HepG2 (cell line): ENCODE results near the gene ITGB5. TPM values are rescaled to one million over a fixed set of nuclear protein-coding genes. Genes with fewer than 3 reads are reported as not detected.

Experiments used
- E2F2 ChIP-seq: sonication (generic); formaldehyde crosslinking; IDR thresholded peaks from 2 replicates; pipeline ENCODE4 v1.4.0; 2020; ENCODE audit warnings: missing genetic modification reagents, borderline replicate concordance
- ELF4 ChIP-seq: sonication (generic); formaldehyde crosslinking; IDR thresholded peaks from 2 replicates; pipeline ENCODE4 v1.5.0; 2020; ENCODE audit warnings: missing genetic modification reagents, mild to moderate bottlenecking, moderate library complexity, borderline replicate concordance
- ERF ChIP-seq: IDR thresholded peaks from 2 replicates; pipeline ENCODE4 v1.6.1; 2018; ENCODE audit warnings: missing biosample characterization, missing genetic modification reagents
- PAF1 ChIP-seq: IDR thresholded peaks from 2 replicates; pipeline ENCODE4 v1.6.1; 2016; ENCODE audit warnings: missing genetic modification reagents, missing compliant biosample characterization
- SOX13 ChIP-seq, 3 experiments: fragments of 450-650 bp in 1 of 3; sonication (generic) in 1 of 3; formaldehyde crosslinking in 1 of 3; IDR thresholded peaks in 2 of 3; conservative IDR thresholded peaks in 1 of 3; 2 replicates each; pipeline versions ENCODE4 v1.5.0 to v1.6.1; 2016 to 2020; ENCODE audit warnings: antibody characterized with exemption in 1 of 3, mild to moderate bottlenecking in 1 of 3, missing compliant biosample characterization in 1 of 3, missing genetic modification reagents in 1 of 3, moderate library complexity in 1 of 3
- TEAD3 ChIP-seq: optimal IDR thresholded peaks from 2 replicates; pipeline ENCODE3; 2016; ENCODE audit warnings: borderline replicate concordance
- ZBED4 ChIP-seq: sonication (generic); formaldehyde crosslinking; IDR thresholded peaks from 2 replicates; pipeline ENCODE4 v1.4.0; 2020; ENCODE audit warnings: missing genetic modification reagents, borderline replicate concordance
- ZBTB2 ChIP-seq: sonication (generic); formaldehyde crosslinking; IDR thresholded peaks from 2 replicates; pipeline ENCODE4 v1.8.0; 2022; ENCODE audit warnings: low read depth, missing genetic modification reagents
- ZNF264 ChIP-seq: sonication (generic); formaldehyde crosslinking; IDR thresholded peaks from 2 replicates; pipeline ENCODE4 v1.4.0; 2020; ENCODE audit warnings: missing genetic modification reagents
- ZNF468 ChIP-seq: sonication (generic); formaldehyde crosslinking; IDR thresholded peaks from 2 replicates; pipeline ENCODE4 v1.8.0; 2022; ENCODE audit warnings: mild to moderate bottlenecking, moderate library complexity, missing genetic modification reagents
- ZNF772 ChIP-seq: sonication (generic); formaldehyde crosslinking; IDR thresholded peaks from 2 replicates; pipeline ENCODE4 v1.5.0; 2020; ENCODE audit warnings: mild to moderate bottlenecking, missing genetic modification reagents
- polyA plus RNA-seq, 8 experiments: library from polyadenylated mRNA; depleted of rRNA in 3 of 8; stranded (reverse) in 7 of 8; unstranded in 1 of 8; fragments of >200 nt; fragmentation: Illumina TruSeq in 4 of 8; extraction: Trizol in 4 of 8; gene quantifications; 2 replicates each; pipeline versions ENCODE4 v1.2.1 to v1.2.3, GENCODE V29; 2011 to 2016; ENCODE audit warnings: low read depth in 4 of 8, missing spikeins in 1 of 8, mixed read lengths in 1 of 8; ENCODE audit not compliant: insufficient read depth in 1 of 8
- total RNA-seq, 5 experiments: library from RNA; depleted of rRNA; stranded (reverse); fragments of >200 nt; fragmentation: Illumina TruSeq; extraction: Trizol; gene quantifications; 2 replicates each; pipeline ENCODE4 v1.2.3, GENCODE V29; 2016; ENCODE audit warnings: low read depth in 1 of 5
- TF ChIP-seq, protein P1 (sequence below): sonication (generic); formaldehyde crosslinking; IDR thresholded peaks from 2 replicates; pipeline ENCODE4 v1.4.0; 2020; ENCODE audit warnings: missing genetic modification reagents
- TF ChIP-seq, protein P2 (sequence below): sonication (generic); formaldehyde crosslinking; IDR thresholded peaks from 2 replicates; pipeline ENCODE4 v1.4.0; 2020; ENCODE audit warnings: mild to moderate bottlenecking, missing genetic modification reagents, borderline replicate concordance

Gene ITGB5
- total and polyA plus RNA-seq, 2 of the 13 experiments (the other 11 are each of a cell fraction or from before 2014, with no cell fraction given), result 74.1 to 343 TPM

GRCh38 chr3:124730129-124730940 lies 156.8 kb downstream of the ITGB5 start, which contains the start of gene UMPS (continued):
- TF ChIP-seq ZNF468 (CRISPR knock-in tag) (no peak), ZBTB2 (peak; percentile 46), ZBED4 (CRISPR knock-in tag) (0 out of 2 replicates have a peak, but pooled peaks have one; percentile 46), ELF4 (peak; percentile 49; the same call in 1 of the 2 replicates), SOX13 (IDR thresholded peaks at IDR 0.05) (0 out of 2 replicates have a peak, but pooled peaks have one; percentile 29), SOX13 (CRISPR knock-in tag; conservative IDR thresholded peaks at IDR 0.05 in 1 of 2, IDR thresholded peaks at IDR 0.05 in 1 of 2) (peak in 1 of 2 experiments; percentile 59; a peak in 2 of 4 replicates), TEAD3 (peak; percentile 80), ZNF772 (CRISPR knock-in tag) (peak; percentile 90; the same call in 1 of the 2 replicates), E2F2 (peak; percentile 76), ERF (CRISPR knock-in tag) (peak; percentile 93), PAF1 (no peak), ZNF264 (CRISPR knock-in tag) (peak; percentile 57; the same call in 1 of the 2 replicates)
- TF ChIP-seq, protein P1, sequence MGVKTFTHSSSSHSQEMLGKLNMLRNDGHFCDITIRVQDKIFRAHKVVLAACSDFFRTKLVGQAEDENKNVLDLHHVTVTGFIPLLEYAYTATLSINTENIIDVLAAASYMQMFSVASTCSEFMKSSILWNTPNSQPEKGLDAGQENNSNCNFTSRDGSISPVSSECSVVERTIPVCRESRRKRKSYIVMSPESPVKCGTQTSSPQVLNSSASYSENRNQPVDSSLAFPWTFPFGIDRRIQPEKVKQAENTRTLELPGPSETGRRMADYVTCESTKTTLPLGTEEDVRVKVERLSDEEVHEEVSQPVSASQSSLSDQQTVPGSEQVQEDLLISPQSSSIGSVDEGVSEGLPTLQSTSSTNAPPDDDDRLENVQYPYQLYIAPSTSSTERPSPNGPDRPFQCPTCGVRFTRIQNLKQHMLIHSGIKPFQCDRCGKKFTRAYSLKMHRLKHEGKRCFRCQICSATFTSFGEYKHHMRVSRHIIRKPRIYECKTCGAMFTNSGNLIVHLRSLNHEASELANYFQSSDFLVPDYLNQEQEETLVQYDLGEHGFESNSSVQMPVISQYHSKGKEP (CRISPR knock-in tag), result no peak; the same call in 1 of the 2 replicates
- TF ChIP-seq, protein P2, sequence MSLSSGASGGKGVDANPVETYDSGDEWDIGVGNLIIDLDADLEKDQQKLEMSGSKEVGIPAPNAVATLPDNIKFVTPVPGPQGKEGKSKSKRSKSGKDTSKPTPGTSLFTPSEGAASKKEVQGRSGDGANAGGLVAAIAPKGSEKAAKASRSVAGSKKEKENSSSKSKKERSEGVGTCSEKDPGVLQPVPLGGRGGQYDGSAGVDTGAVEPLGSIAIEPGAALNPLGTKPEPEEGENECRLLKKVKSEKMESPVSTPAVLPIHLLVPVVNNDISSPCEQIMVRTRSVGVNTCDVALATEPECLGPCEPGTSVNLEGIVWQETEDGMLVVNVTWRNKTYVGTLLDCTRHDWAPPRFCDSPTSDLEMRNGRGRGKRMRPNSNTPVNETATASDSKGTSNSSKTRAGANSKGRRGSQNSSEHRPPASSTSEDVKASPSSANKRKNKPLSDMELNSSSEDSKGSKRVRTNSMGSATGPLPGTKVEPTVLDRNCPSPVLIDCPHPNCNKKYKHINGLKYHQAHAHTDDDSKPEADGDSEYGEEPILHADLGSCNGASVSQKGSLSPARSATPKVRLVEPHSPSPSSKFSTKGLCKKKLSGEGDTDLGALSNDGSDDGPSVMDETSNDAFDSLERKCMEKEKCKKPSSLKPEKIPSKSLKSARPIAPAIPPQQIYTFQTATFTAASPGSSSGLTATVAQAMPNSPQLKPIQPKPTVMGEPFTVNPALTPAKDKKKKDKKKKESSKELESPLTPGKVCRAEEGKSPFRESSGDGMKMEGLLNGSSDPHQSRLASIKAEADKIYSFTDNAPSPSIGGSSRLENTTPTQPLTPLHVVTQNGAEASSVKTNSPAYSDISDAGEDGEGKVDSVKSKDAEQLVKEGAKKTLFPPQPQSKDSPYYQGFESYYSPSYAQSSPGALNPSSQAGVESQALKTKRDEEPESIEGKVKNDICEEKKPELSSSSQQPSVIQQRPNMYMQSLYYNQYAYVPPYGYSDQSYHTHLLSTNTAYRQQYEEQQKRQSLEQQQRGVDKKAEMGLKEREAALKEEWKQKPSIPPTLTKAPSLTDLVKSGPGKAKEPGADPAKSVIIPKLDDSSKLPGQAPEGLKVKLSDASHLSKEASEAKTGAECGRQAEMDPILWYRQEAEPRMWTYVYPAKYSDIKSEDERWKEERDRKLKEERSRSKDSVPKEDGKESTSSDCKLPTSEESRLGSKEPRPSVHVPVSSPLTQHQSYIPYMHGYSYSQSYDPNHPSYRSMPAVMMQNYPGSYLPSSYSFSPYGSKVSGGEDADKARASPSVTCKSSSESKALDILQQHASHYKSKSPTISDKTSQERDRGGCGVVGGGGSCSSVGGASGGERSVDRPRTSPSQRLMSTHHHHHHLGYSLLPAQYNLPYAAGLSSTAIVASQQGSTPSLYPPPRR (CRISPR knock-in tag), result peak; percentile 65; the same call in 1 of the 2 replicates
